HL-60 (cell line): ENCODE results near the gene CDH23.

Source experiments
- DNase-seq, 2 experiments: peaks; one replicate each; pipeline ENCODE4 v3.0.0-alpha.2; 2010 to 2020; ENCODE audit warnings: low read depth in 1 of 2, low spot score in 1 of 2
- H3K27ac ChIP-seq: fragments of 250-450 bp; sonication (Bioruptor Pico); replicated peaks from 2 replicates; pipeline ENCODE4 v1.5.1; 2020; ENCODE audit warnings: mild to moderate bottlenecking, moderate library complexity
- H3K27me3 ChIP-seq: fragments of 250-450 bp; sonication (Bioruptor Pico); 2 replicates; pipeline ENCODE4 v1.5.1; 2021; ENCODE audit warnings: mild to moderate bottlenecking, moderate library complexity; ENCODE audit not compliant: insufficient read depth, poor library complexity, severe bottlenecking
- H3K4me3 ChIP-seq: replicated peaks from 2 replicates; pipeline ENCODE4 v1.5.1; 2011; ENCODE audit warnings: mild to moderate bottlenecking, control low read depth, low read length; ENCODE audit not compliant: insufficient read depth
- CTCF ChIP-seq: IDR thresholded peaks from one replicate; pipeline ENCODE4 v1.5.1; 2011; ENCODE audit warnings: low read length, control low read depth, inconsistent platforms; ENCODE audit not compliant: insufficient read depth
- GABPA ChIP-seq: IDR thresholded peaks from 2 replicates; pipeline ENCODE4 v1.6.1; 2012; ENCODE audit warnings: low read depth
- POLR2AphosphoS5 ChIP-seq: IDR thresholded peaks from 2 replicates; pipeline ENCODE4 v1.6.1; 2012; ENCODE audit warnings: low read depth
- REST ChIP-seq: IDR thresholded peaks from 2 replicates; pipeline ENCODE4 v1.6.1; 2012; ENCODE audit warnings: low read depth; ENCODE audit not compliant: insufficient replicate concordance
- SPI1 ChIP-seq: IDR thresholded peaks from 2 replicates; pipeline ENCODE4 v1.6.1; 2012; ENCODE audit warnings: low read depth, mild to moderate bottlenecking, borderline replicate concordance

The CDH23 gene

GRCh38 chr10:71623986-71624291 lies 227.2 kb downstream of the CDH23 start:
- Histone ChIP-seq H3K27me3 (no peaks in the 10 kb centered on the region), H3K27ac (no peak overlapping the region), H3K4me3 (no peak overlapping the region)
- TF ChIP-seq SPI1: no peak
- TF ChIP-seq REST: no peak
- no peak for TF ChIP-seq CTCF
- no peak for TF ChIP-seq GABPA
- no peak for TF ChIP-seq POLR2AphosphoS5
- DNase-seq: no peak

GRCh38 chr10:71625445-71626175 lies 228.9 kb downstream of the CDH23 start:
- no peak overlapping the region for H3K4me3 ChIP-seq
- no peak for TF ChIP-seq CTCF
- no peak for TF ChIP-seq GABPA
- TF ChIP-seq POLR2AphosphoS5: no peak
- TF ChIP-seq REST: no peak
- TF ChIP-seq SPI1: no peak
- no peak for DNase-seq
- H3K27ac ChIP-seq: no peak overlapping the region
- no peaks in the 10 kb centered on the region for H3K27me3 ChIP-seq

- Histone ChIP-seq H3K27me3 (no peaks in the 10 kb centered on the region), H3K4me3 (no peak overlapping the region), H3K27ac (no peak overlapping the region)
- no peak for DNase-seq
- TF ChIP-seq POLR2AphosphoS5 (no peak), GABPA (no peak), CTCF (no peak)
These were observed 230.7 kb downstream of the CDH23 start for GRCh38 chr10:71627230-71627939.
